K562 (cell line): ENCODE results near the gene PFDN4. TPM values are rescaled to one million over a fixed set of nuclear protein-coding genes. Genes with fewer than 3 reads are reported as not detected.

Source experiments
- AFF4 ChIP-seq: sonication (generic); formaldehyde crosslinking; IDR thresholded peaks from 2 replicates; pipeline ENCODE4 v1.8.0; 2023; ENCODE audit warnings: mild to moderate bottlenecking, missing genetic modification reagents
- ATF7 ChIP-seq: fragments of 450-650 bp; IDR thresholded peaks from 2 replicates; pipeline ENCODE4 v1.7.1; 2014; ENCODE audit warnings: mild to moderate bottlenecking, moderate library complexity
- BRD9 ChIP-seq: fragments of 450-650 bp; IDR thresholded peaks from 2 replicates; pipeline ENCODE4 v1.6.1; 2018; ENCODE audit warnings: low read depth; ENCODE audit not compliant: partially characterized antibody
- CCNT2 ChIP-seq: IDR thresholded peaks from 2 replicates; pipeline ENCODE4 v1.6.1; 2011; ENCODE audit warnings: borderline replicate concordance, low read depth, mild to moderate bottlenecking, moderate library complexity, mixed read lengths, low read length; ENCODE audit not compliant: insufficient read length; ENCODE audit errors: extremely low read depth
- ESRRB ChIP-seq: fragments of 250-450 bp; sonication (Bioruptor Pico); IDR thresholded peaks from 2 replicates; pipeline ENCODE4 v1.5.0; 2020; ENCODE audit warnings: mild to moderate bottlenecking, moderate library complexity, borderline replicate concordance
- GTF2F1 ChIP-seq: IDR thresholded peaks from 2 replicates; pipeline ENCODE4 v1.6.1; 2011; ENCODE audit warnings: low read depth, low read length, improper control_type of control experiment
- HOMEZ ChIP-seq: fragments of 250-450 bp; sonication (Bioruptor Pico); IDR thresholded peaks from 2 replicates; pipeline ENCODE4 v1.4.0; 2020; ENCODE audit warnings: mild to moderate bottlenecking, moderate library complexity
- MYC ChIP-seq, 2 experiments: fragments of 250-450 bp in 1 of 2; sonication (Bioruptor Pico) in 1 of 2; IDR thresholded peaks; 2 replicates each; pipeline versions ENCODE4 v1.5.1 to v1.6.1; 2012 to 2021; ENCODE audit warnings: low read depth in 2 of 2, borderline replicate concordance in 1 of 2, improper control_type of control experiment in 1 of 2, low read length in 1 of 2, mild to moderate bottlenecking in 1 of 2, moderate library complexity in 1 of 2
- NFE2 ChIP-seq: IDR thresholded peaks from 2 replicates; pipeline ENCODE4 v1.6.1; 2014; ENCODE audit warnings: antibody characterized with exemption, low read depth
- RCOR1 ChIP-seq, 2 experiments: IDR thresholded peaks; 2 replicates each; pipeline ENCODE4 v1.6.1; 2012; ENCODE audit warnings: low read depth in 2 of 2, low read length in 2 of 2, borderline replicate concordance in 1 of 2, improper control_type of control experiment in 1 of 2
- SMARCC2 ChIP-seq: fragments of 450-650 bp; IDR thresholded peaks from 2 replicates; pipeline ENCODE4 v1.6.1; 2017; ENCODE audit warnings: antibody characterized with exemption, moderate library complexity, mild to moderate bottlenecking, low read depth
- U2AF1 ChIP-seq: fragments of 200-400 bp; formaldehyde crosslinking; optimal IDR thresholded peaks from 2 replicates; pipeline ENCODE3; 2017; ENCODE audit warnings: mild to moderate bottlenecking, low read depth, low read length, moderate library complexity
- VEZF1 ChIP-seq: fragments of 200-800 bp; sonication (Bioruptor generic); IDR thresholded peaks from 2 replicates; pipeline ENCODE4 v1.6.1; 2017; ENCODE audit warnings: missing genetic modification characterization, missing compliant biosample characterization
- ZNF551 ChIP-seq: fragments of 250-450 bp; sonication (Bioruptor Pico); IDR thresholded peaks from 2 replicates; pipeline ENCODE4 v1.5.0; 2021; ENCODE audit warnings: mild to moderate bottlenecking, moderate library complexity
- polyA plus RNA-seq, 8 experiments: library from polyadenylated mRNA; depleted of rRNA in 4 of 8; stranded (reverse) in 5 of 8; unstranded in 3 of 8; fragments of >200 nt; fragmentation: Nextera tagmentation in 2 of 8; fragmentation: Illumina TruSeq in 1 of 8; extraction: Ambion mirVana in 2 of 8; extraction: Trizol in 1 of 8; gene quantifications; 2 replicates each; pipeline versions ENCODE4 v1.2.1 to v1.2.3, GENCODE V29; 2011 to 2014; ENCODE audit warnings: inconsistent platforms in 1 of 8, missing spikeins in 1 of 8
- total RNA-seq, 7 experiments: library from RNA; depleted of rRNA in 6 of 7; stranded (reverse); fragments of >200 nt in 6 of 7; fragmentation: Illumina TruSeq in 2 of 7; extraction: Trizol in 2 of 7; gene quantifications; 2 replicates each; pipeline versions ENCODE4 v1.2.1 to v1.2.3, GENCODE V29; 2011 to 2021; ENCODE audit warnings: low replicate concordance in 1 of 7
- TF ChIP-seq, protein P1 (sequence below): sonication (generic); formaldehyde crosslinking; IDR thresholded peaks from 2 replicates; pipeline ENCODE4 v1.8.0; 2022; ENCODE audit warnings: mild to moderate bottlenecking, missing genetic modification reagents
- TF ChIP-seq, protein P2 (sequence below): fragments of 250-450 bp; sonication (Bioruptor Pico); IDR thresholded peaks from 2 replicates; pipeline ENCODE4 v1.5.0; 2020; ENCODE audit warnings: mild to moderate bottlenecking, borderline replicate concordance

The PFDN4 gene
- total and polyA plus RNA-seq, 9 of the 15 experiments (the other 6 are each of a cell fraction or from before 2014, with no cell fraction given), result 60.1 to 214 (median 122) TPM

- peak; percentile 53 for TF ChIP-seq VEZF1 (CRISPR knock-in tag)
- TF ChIP-seq, protein P1, sequence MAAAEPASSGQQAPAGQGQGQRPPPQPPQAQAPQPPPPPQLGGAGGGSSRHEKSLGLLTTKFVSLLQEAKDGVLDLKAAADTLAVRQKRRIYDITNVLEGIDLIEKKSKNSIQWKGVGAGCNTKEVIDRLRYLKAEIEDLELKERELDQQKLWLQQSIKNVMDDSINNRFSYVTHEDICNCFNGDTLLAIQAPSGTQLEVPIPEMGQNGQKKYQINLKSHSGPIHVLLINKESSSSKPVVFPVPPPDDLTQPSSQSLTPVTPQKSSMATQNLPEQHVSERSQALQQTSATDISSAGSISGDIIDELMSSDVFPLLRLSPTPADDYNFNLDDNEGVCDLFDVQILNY (CRISPR knock-in tag), result no peak
- TF ChIP-seq RCOR1 (IDR thresholded peaks at IDR 0.05; ENCODE audit: borderline replicate concordance in 1 of 2, low read depth in 2 of 2, low read length in 2 of 2), result peak in 1 of 2 experiments; percentile 31; a peak in 1 of 4 replicates
- TF ChIP-seq, protein P2, sequence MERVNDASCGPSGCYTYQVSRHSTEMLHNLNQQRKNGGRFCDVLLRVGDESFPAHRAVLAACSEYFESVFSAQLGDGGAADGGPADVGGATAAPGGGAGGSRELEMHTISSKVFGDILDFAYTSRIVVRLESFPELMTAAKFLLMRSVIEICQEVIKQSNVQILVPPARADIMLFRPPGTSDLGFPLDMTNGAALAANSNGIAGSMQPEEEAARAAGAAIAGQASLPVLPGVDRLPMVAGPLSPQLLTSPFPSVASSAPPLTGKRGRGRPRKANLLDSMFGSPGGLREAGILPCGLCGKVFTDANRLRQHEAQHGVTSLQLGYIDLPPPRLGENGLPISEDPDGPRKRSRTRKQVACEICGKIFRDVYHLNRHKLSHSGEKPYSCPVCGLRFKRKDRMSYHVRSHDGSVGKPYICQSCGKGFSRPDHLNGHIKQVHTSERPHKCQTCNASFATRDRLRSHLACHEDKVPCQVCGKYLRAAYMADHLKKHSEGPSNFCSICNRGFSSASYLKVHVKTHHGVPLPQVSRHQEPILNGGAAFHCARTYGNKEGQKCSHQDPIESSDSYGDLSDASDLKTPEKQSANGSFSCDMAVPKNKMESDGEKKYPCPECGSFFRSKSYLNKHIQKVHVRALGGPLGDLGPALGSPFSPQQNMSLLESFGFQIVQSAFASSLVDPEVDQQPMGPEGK (CRISPR knock-in tag), result no peak
- no peak for TF ChIP-seq ESRRB (CRISPR knock-in tag)
- no peak for TF ChIP-seq NFE2
- no peak for TF ChIP-seq AFF4
- peak; percentile 49 for TF ChIP-seq MYC (IDR thresholded peaks at IDR 0.05; ENCODE audit: low read depth, low read length)
- no peak for TF ChIP-seq MYC (CRISPR knock-in tag; IDR thresholded peaks at IDR 0.05; ENCODE audit: borderline replicate concordance, low read depth)
- TF ChIP-seq ATF7, result peak; percentile 100
- TF ChIP-seq U2AF1, result no peak
- no peak for TF ChIP-seq HOMEZ (CRISPR knock-in tag)
- peak; percentile 15 for TF ChIP-seq CCNT2
- TF ChIP-seq GTF2F1, result no peak
- no peak for TF ChIP-seq ZNF551 (CRISPR knock-in tag)
- TF ChIP-seq SMARCC2, result no peak
- no peak for TF ChIP-seq BRD9
Measured at GRCh38 chr20:54207743-54208547, at the start of gene PFDN4 (continued).
